Gastrocnemius medialis (tissue), 4 donors: ENCODE measurements around the gene CORO2B. TPM values are rescaled to one million over a fixed set of nuclear protein-coding genes. Genes with fewer than 3 reads are reported as not detected.

ENCODE experiments used
- ATAC-seq, 2 donors: fragments of 150-250 bp; one replicate each; pipeline ENCODE4 v1.9.1; 2016
- DNase-seq, 2 donors: peaks; one replicate each; pipeline ENCODE4 v3.0.0-alpha.2; 2019
- H3K27ac ChIP-seq, 4 donors: fragments of 200-600 bp; sonication (generic); 1 replicate in 1 of 4; 2 replicates in 3 of 4; pipeline ENCODE4 v1.5.1; 2016 to 2018; ENCODE audit warnings: mild to moderate bottlenecking in 2 of 4, moderate library complexity in 1 of 4
- H3K27me3 ChIP-seq, 3 donors: fragments of 200-600 bp; sonication (generic) in 2 of 3; 1 replicate in 1 of 3; 2 replicates in 2 of 3; pipeline versions ENCODE4 v1.5.1 to v1.6.0; 2016 to 2019; ENCODE audit warnings: mild to moderate bottlenecking in 1 of 3, moderate library complexity in 1 of 3
- H3K36me3 ChIP-seq, 2 donors: fragments of 200-600 bp; sonication (generic) in 1 of 2; one replicate each; pipeline ENCODE4 v1.5.1; 2017 to 2018
- H3K4me1 ChIP-seq, 2 donors: fragments of 200-600 bp; sonication (generic) in 1 of 2; one replicate each; pipeline ENCODE4 v1.5.1; 2016 to 2017; ENCODE audit warnings: mild to moderate bottlenecking in 2 of 2
- H3K4me3 ChIP-seq, 4 donors: fragments of 200-600 bp; sonication (generic) in 3 of 4; 1 replicate in 1 of 4; 2 replicates in 3 of 4; pipeline ENCODE4 v1.5.1; 2016 to 2019; ENCODE audit warnings: mild to moderate bottlenecking in 2 of 4
- H3K9me3 ChIP-seq, 3 donors: fragments of 200-600 bp; sonication (generic) in 2 of 3; 1 replicate in 1 of 3; 2 replicates in 2 of 3; pipeline ENCODE4 v1.5.1; 2016 to 2019
- POLR2A ChIP-seq, 2 donors: fragments of 450-650 bp; IDR thresholded peaks; one replicate each; pipeline ENCODE4 v1.6.1; 2017; ENCODE audit warnings: antibody characterized with exemption in 2 of 2, mild to moderate bottlenecking in 2 of 2, moderate library complexity in 2 of 2
- in situ Hi-C, 4 donors: fragments of 200-750 bp; cut with MboI; loops; one replicate each; pipeline versions ENCODE4 v1.15.0 to v1.8.0; 2017; ENCODE audit warnings: low sequenced_read_pairs in 4 of 4
- intact Hi-C: fragments of 100-400 bp; cut with DNase I; formaldehyde crosslinking; loops from one replicate; pipeline ENCODE4 v1.15.1; 2023; ENCODE audit warnings: low total_unique reads
- total RNA-seq, 4 donors: library from RNA; depleted of rRNA; stranded (reverse); fragments of >200 nt; gene quantifications; one replicate each; pipeline versions ENCODE4 v1.1.0 to v1.2.3, GENCODE V29; 2016
- TF ChIP-seq, protein P1 (sequence below), 5 experiments: fragments of 450-650 bp in 3 of 5; fragments of 200-600 bp in 2 of 5; sonication (generic) in 2 of 5; IDR thresholded peaks in 4 of 5; conservative IDR thresholded peaks in 1 of 5; 1 replicate in 4 of 5; 2 replicates in 1 of 5; pipeline ENCODE4 v1.5.1; 2016 to 2019; ENCODE audit warnings: antibody characterized with exemption in 5 of 5, mild to moderate bottlenecking in 3 of 5, moderate library complexity in 3 of 5

CORO2B gene
- total RNA-seq, 4 donors from 2014 or later = 1.5 to 2.2 (median 1.8) TPM

DNA sequence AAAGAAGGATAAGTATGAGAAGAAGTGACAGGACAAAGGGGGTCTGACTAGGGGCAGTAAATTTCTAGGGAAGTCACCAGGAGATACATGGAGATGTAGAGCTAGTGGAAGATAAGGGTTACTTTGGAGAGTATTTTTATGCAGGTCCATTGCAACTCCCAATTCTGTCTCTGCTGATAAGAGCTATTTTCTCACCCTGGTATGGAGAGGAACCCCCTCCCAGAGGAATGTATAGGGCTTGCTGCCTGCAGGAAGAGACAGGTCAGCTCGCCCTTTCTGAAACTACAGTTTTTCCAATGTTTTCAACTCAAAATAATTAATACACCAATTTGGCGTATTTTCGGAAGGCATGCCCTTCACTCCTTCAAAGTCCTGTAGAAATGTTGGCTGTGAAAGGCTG, 11.4 kb upstream of the CORO2B start:
- no peaks in the 10 kb centered on the region for H3K36me3 ChIP-seq
- H3K4me1 ChIP-seq = no peaks in the 10 kb centered on the region
- H3K9me3 ChIP-seq = no peaks in the 10 kb centered on the region
- no peak overlapping the region for H3K27ac ChIP-seq
- DNase-seq (no peak), ATAC-seq (no peak)
- in situ Hi-C loops (no loop called here), intact Hi-C loops (no loop called here)
- TF ChIP-seq, protein P1, sequence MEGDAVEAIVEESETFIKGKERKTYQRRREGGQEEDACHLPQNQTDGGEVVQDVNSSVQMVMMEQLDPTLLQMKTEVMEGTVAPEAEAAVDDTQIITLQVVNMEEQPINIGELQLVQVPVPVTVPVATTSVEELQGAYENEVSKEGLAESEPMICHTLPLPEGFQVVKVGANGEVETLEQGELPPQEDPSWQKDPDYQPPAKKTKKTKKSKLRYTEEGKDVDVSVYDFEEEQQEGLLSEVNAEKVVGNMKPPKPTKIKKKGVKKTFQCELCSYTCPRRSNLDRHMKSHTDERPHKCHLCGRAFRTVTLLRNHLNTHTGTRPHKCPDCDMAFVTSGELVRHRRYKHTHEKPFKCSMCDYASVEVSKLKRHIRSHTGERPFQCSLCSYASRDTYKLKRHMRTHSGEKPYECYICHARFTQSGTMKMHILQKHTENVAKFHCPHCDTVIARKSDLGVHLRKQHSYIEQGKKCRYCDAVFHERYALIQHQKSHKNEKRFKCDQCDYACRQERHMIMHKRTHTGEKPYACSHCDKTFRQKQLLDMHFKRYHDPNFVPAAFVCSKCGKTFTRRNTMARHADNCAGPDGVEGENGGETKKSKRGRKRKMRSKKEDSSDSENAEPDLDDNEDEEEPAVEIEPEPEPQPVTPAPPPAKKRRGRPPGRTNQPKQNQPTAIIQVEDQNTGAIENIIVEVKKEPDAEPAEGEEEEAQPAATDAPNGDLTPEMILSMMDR (IDR thresholded peaks at IDR 0.05 in 4 of 5, conservative IDR thresholded peaks at IDR 0.05 in 1 of 5) = no peak
- no peak for TF ChIP-seq POLR2A (IDR thresholded peaks at IDR 0.05)
- no peak overlapping the region for H3K4me3 ChIP-seq
- no peaks in the 10 kb centered on the region for H3K27me3 ChIP-seq

- no peak for TF ChIP-seq POLR2A (IDR thresholded peaks at IDR 0.05)
- TF ChIP-seq, protein P1 (IDR thresholded peaks at IDR 0.05 in 4 of 5, conservative IDR thresholded peaks at IDR 0.05 in 1 of 5) = no peak
- in situ Hi-C loops = no loop called here
- ATAC-seq (no peak), DNase-seq (no peak)
- Histone ChIP-seq H3K27me3 (peaks cover 0 to 3% (median 0%) of the 10 kb centered on the region in 3 donors), H3K27ac (no peak overlapping the region), H3K4me1 (no peaks in the 10 kb centered on the region), H3K4me3 (no peak overlapping the region), H3K9me3 (no peaks in the 10 kb centered on the region), H3K36me3 (no peaks in the 10 kb centered on the region)
- intact Hi-C loops = no loop called here
Observed at GRCh38 chr15:68570974-68571373, 7.8 kb upstream of the CORO2B start.

DNA sequence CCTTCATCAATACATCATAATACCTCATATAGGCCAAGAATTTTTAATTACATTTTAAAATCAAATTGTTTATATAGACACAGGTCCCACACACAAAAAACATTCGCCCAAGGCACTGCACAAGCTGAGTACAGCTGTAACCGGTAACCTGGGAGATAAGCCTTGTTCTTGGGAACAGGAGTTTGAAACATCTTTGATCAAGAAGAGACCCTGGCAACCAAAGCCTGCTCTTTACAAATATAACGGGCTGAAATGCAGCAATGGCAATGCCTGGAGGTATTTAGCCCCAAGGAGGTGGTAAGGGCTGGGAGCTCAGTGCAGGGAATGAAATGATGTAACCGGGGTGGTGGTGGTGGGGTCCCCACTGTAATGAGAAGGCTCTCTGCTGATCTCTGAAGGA, 7.2 kb upstream of the CORO2B start:
- no peak for ATAC-seq
- in situ Hi-C loops = no loop called here

GRCh38 chr15:68572309-68572708, 6.5 kb upstream of the CORO2B start:
- H3K9me3 ChIP-seq = no peaks in the 10 kb centered on the region
- in situ Hi-C loops = no loop called here
- no peak overlapping the region for H3K4me3 ChIP-seq
- no peak overlapping the region for H3K27ac ChIP-seq
- H3K27me3 ChIP-seq = peaks cover 0 to 9% (median 2%) of the 10 kb centered on the region in 3 donors
- no peak for DNase-seq
- ATAC-seq = no peak
- H3K36me3 ChIP-seq = no peaks in the 10 kb centered on the region
- H3K4me1 ChIP-seq = no peaks in the 10 kb centered on the region
- intact Hi-C loops = no loop called here
- no peak for TF ChIP-seq POLR2A (IDR thresholded peaks at IDR 0.05)
- TF ChIP-seq, protein P1 (IDR thresholded peaks at IDR 0.05 in 4 of 5, conservative IDR thresholded peaks at IDR 0.05 in 1 of 5) = no peak

More for the DNA sequence above, 7.2 kb upstream of the CORO2B start:
- TF ChIP-seq, protein P1 (IDR thresholded peaks at IDR 0.05 in 4 of 5, conservative IDR thresholded peaks at IDR 0.05 in 1 of 5) = no peak
- TF ChIP-seq POLR2A (IDR thresholded peaks at IDR 0.05) = no peak
- peaks cover 0 to 3% (median 0%) of the 10 kb centered on the region in 3 donors for H3K27me3 ChIP-seq
- no peak for DNase-seq
- no peaks in the 10 kb centered on the region for H3K4me1 ChIP-seq
- no peaks in the 10 kb centered on the region for H3K9me3 ChIP-seq
- no peaks in the 10 kb centered on the region for H3K36me3 ChIP-seq
- no peak overlapping the region for H3K4me3 ChIP-seq
- H3K27ac ChIP-seq = no peak overlapping the region
- intact Hi-C loops = no loop called here

GRCh38 chr15:68572921-68573320, 5.9 kb upstream of the CORO2B start:
- no peaks in the 10 kb centered on the region for H3K36me3 ChIP-seq
- DNase-seq (no peak), ATAC-seq (no peak)
- intact Hi-C loops (no loop called here), in situ Hi-C loops (no loop called here)
- H3K4me1 ChIP-seq = no peaks in the 10 kb centered on the region
- no peak overlapping the region for H3K27ac ChIP-seq
- TF ChIP-seq POLR2A (IDR thresholded peaks at IDR 0.05) = no peak
- TF ChIP-seq, protein P1 (IDR thresholded peaks at IDR 0.05 in 4 of 5, conservative IDR thresholded peaks at IDR 0.05 in 1 of 5) = no peak
- H3K27me3 ChIP-seq = peaks cover 4 to 13% (median 8%) of the 10 kb centered on the region in 3 donors
- H3K4me3 ChIP-seq = no peak overlapping the region
- no peaks in the 10 kb centered on the region for H3K9me3 ChIP-seq
